Measurements from ENCODE around the gene SYMPK.

DNA sequence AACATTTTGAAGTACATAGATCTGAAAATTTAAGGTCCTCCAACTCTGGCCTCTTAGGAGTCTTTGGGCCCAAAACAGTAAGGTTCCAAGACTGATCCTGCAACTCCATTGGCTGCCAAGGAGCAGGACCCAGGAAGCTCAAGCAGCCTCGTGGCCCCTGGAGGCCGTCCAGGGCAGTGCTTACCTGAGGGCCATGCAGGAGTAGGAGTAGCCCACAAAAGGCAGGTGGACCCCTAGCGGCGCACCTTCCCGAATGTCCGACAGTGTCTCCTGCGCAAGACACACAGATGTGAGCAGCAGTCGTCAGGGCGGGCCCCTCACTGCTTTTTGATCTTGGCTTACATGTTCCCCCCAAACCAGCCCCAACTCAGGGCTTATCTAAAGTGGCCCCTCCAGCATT, 88.2 kb downstream of the SYMPK start:
- TF ChIP-seq, protein P1, sequence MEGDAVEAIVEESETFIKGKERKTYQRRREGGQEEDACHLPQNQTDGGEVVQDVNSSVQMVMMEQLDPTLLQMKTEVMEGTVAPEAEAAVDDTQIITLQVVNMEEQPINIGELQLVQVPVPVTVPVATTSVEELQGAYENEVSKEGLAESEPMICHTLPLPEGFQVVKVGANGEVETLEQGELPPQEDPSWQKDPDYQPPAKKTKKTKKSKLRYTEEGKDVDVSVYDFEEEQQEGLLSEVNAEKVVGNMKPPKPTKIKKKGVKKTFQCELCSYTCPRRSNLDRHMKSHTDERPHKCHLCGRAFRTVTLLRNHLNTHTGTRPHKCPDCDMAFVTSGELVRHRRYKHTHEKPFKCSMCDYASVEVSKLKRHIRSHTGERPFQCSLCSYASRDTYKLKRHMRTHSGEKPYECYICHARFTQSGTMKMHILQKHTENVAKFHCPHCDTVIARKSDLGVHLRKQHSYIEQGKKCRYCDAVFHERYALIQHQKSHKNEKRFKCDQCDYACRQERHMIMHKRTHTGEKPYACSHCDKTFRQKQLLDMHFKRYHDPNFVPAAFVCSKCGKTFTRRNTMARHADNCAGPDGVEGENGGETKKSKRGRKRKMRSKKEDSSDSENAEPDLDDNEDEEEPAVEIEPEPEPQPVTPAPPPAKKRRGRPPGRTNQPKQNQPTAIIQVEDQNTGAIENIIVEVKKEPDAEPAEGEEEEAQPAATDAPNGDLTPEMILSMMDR (IDR thresholded peaks at IDR 0.05; ENCODE audit: poor library complexity) = no peak
- TF ChIP-seq EZH2phosphoT487 (IDR thresholded peaks at IDR 0.05; ENCODE audit: low read depth, severe bottlenecking, unreplicated experiment) (no peak), EZH2 (IDR thresholded peaks at IDR 0.05; ENCODE audit: borderline replicate concordance) (no peak)

Measured in hepatocyte (in vitro differentiated cells).